Loucy (cell line): ENCODE results near the gene TBPL2.

Experiments
- EZH2phosphoT487 ChIP-seq: fragments of 200-600 bp; IDR thresholded peaks from 2 replicates; pipeline ENCODE4 v1.6.1; 2018; ENCODE audit warnings: antibody characterized with exemption, mild to moderate bottlenecking, moderate library complexity, borderline replicate concordance
- TF ChIP-seq, protein P1 (sequence below): fragments of 200-600 bp; sonication (generic); conservative IDR thresholded peaks from 2 replicates; pipeline ENCODE4 v1.5.1; 2014; ENCODE audit warnings: mild to moderate bottlenecking, antibody characterized with exemption, low read length

- TF ChIP-seq, protein P1, sequence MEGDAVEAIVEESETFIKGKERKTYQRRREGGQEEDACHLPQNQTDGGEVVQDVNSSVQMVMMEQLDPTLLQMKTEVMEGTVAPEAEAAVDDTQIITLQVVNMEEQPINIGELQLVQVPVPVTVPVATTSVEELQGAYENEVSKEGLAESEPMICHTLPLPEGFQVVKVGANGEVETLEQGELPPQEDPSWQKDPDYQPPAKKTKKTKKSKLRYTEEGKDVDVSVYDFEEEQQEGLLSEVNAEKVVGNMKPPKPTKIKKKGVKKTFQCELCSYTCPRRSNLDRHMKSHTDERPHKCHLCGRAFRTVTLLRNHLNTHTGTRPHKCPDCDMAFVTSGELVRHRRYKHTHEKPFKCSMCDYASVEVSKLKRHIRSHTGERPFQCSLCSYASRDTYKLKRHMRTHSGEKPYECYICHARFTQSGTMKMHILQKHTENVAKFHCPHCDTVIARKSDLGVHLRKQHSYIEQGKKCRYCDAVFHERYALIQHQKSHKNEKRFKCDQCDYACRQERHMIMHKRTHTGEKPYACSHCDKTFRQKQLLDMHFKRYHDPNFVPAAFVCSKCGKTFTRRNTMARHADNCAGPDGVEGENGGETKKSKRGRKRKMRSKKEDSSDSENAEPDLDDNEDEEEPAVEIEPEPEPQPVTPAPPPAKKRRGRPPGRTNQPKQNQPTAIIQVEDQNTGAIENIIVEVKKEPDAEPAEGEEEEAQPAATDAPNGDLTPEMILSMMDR, result no peak
- TF ChIP-seq EZH2phosphoT487, result no peak
Observed at GRCh38 chr14:55482936-55483605, 42.7 kb upstream of the TBPL2 start.
